ENCODE data around the gene SOCS6.
A peak's percentile ranks its signal among the peaks of the same experiment; 100 is the strongest.
"Not testable (repeated sequence)": the region's sequence is repeated elsewhere in the genome, so short reads cannot be mapped to it uniquely, and the experiment has no call there.

Gene SOCS6

DNA sequence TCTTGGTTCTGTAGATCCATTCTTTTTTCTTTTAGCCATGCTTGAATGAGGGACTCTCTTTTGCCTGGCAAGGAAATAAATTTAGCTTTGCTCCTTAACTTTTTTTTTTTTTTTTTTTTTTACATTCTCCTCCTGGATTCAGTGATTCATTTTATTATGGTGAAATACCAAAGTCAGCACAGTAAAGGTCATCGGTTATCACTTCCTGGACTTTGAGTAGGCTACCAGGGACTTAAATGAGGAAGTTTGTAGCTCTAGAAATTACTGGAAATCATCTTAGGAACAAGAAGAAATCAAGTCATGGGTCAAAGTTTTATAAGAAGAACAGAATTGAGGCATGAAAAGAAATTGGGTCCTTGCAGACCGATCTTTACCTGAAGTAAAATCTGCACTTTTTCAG lies 75.0 kb downstream of the SOCS6 start:
- peak; percentile 50 for DNase-seq

DNA sequence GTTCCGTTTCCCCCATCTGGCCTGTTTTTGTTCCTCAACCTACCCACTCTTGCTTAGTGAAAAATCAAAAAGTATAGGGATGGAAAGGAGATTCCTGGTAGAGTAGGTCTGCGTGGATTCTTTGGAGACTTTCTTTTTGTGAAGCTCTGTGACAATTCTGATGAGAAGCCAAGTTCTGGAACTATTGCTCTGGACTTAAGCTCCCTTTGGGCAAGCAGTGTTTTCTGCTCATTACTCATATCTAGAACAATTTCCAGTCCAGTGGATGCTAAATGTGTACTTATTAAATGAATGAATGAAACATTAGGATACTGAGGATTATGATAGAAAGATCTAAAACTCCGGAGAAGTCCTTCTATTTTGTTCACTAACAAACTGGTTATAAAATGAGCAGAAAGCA lies 76.5 kb downstream of the SOCS6 start:
- no peak for DNase-seq

DNA sequence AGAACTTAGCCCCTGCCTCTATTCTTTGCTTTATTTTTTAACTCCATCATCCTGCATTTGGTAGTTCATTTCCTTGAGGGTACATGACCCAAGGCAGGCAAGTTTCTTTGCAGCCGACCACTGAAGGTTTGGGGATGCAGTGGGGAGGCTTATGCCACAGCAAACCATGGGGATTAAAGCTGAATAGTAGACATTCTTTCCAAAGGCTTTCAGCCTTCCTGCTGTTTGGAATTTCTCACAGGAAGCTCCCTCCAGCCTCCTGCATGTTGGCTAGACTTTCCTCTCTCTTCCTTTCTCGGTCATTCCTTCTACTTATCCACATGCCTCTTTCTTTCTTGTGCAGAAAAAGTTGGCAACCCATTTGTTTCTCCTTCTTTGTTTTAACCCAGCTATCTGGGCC lies 77.3 kb downstream of the SOCS6 start:
- no peak for DNase-seq

DNA sequence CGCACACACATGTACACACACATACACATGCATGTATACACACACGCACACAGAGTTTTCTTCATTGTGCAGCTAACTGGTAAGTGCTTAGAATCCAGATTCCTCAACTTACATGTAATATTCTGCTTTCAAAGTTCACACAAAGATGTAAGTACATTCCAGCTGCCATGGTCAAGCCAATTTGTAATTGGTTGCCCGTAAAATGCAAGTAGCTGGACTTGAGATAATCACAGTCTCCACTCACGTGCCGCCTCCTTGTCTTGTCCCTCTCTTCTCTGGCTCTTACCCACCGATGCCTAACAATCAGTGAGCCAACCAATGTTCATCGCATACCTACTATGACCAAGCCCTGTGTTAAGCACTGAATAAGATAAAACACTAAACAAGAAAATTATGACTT lies 77.8 kb downstream of the SOCS6 start:
- DNase-seq, result no peak

DNA sequence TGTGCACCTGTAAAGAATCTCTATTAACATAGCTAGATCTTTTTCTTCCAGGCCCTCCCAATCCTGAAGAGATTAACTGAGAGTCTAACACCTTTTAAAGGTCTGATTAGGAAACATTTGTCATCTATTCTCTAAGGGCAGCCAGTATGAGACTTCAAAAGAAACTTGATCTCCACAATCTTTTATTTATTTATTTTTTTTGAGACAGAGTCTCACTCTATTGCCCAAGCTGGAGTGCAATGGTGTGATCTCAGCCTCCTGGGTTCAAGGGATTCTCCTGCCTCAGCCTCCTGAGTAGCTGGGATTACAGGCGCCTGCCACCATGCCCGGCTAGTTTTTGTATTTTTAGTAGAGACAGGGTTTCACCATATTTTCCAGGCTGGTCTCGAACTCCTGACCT lies 78.5 kb downstream of the SOCS6 start:
- not testable (repeated sequence) for DNase-seq

DNA sequence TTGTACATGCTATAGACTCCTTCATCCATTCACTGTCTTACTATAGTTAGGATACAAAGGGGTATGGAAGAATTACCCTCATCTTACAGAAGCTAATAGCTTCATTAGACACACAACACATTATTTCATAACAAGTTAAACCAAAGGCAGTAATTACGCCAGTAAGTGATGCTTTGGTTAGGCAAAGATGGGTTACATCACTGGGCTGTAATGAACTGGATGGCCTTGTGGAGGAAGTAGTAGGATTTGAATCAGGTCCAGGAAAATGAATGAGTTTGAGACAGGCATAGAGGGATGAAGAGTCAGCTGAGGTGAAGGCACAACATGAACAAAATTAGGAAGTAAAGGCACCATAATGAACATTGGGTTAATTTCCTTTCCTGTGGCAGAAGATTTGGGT lies 80.1 kb downstream of the SOCS6 start:
- DNase-seq, result no peak

DNA sequence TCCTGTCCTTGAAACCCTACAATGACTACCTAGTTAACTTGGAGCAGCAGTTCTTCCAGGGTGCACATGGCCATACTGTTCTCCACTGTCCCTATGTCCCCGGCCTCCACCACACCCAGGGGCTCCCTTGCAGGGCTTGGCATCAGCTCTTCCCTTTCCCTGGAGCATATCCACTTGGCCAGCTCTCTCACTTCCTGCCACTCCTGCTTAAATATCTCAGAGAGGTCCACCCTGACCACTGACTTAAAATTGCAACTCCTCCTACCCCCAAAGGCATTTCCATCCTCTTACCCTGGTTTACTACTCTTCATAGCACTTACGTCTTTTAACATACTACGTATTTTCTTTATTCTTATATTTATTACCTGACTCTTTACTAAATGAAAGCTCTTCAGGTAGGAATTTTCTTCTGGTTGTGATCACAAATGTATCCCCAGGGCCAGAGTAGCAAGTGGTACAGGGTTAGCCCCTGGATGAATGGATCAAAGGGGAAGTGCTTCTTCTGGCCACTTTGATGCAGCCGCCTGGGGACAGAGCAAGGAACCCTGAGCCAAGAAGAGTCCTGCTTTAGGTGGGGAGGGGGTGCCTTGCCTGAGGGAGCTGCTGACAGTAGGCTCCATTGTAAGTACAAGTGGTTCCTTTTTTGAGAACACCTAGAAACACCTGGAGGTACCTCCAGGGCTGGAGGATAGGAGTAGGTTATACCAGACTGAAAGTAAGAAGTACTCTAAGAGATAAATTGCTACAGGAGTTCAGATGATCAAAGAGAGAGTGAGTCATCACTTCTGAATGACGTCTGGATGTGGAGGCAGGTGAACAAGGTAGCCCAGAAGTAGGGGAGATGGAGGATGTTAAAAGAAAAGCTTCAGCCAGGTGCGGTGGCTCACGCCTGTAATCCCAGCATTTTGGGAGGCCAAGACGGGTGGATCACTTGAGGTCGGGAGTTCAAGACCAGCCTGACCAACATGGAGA lies 82.2 kb downstream of the SOCS6 start:
- no peak for DNase-seq

DNA sequence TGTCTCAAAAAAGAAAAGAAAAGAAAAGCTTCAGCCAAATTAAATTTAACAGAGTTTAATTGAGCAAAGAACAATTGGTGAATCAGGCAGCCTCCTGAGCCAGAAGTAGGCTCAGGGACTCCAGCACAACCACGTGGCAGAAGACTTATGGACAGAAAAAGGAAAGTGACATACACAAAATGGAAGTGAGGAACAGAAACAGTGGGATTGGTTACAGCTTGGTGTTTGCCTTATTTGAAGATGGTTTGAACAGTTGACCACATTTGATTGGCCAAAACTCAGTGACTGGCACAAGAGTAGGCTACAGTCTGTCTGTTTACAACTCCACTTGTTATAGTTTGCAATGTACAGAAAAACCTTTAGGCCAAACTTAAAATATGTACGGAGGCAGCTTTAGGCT lies 83.1 kb downstream of the SOCS6 start:
- DNase-seq, result no peak

DNA sequence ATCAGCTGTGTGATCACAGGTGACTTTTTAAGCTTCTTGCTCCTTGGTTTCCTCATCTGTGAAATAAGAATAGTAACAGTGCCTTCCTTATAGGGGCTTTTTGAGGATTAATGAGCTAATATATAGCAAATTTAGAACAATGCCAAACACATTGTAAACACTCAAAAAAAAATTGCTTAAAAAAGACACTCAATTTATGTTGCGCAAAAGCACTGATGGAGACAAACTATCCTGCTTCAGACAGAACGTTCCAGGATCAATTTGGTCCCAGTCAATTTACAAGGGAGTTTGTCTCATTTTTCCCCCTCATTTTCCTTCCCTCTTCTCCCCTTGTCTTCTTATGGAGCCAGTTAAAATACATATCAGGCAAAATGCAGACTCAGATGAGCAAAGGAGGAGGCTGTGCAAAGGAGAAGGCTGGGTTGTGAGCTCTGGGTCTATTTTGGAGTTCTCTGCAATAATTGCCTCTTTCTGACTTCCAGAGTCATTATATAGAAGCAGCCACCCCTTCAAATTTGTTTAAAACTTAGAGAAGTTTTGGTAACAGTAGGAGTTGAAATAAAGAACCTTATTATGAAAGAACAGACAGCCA lies 83.7 kb downstream of the SOCS6 start:
- DNase-seq, result no peak

DNA sequence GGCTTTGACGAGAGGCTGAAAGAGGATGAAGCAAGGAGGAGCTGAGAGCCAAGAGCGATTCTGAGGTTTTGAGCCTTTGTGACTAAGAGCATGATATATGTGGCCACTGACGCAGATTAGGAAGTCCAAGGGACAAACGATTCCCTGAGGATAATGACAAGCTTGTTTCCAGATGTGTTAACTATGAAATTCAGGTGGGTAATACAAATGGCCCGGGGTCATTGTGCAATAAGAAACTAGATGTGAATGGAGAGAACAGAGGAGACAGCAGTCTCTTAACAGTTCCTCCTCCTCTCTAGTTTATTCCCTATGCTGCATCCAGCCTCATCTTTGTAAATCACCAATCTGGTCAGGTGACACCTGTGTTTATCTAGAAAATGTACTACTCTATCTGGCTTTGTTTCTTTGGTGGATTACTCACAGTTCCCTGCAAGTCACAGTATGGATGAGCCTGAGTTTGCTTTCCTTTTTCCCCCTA lies 84.2 kb downstream of the SOCS6 start:
- peak; percentile 21 for DNase-seq

DNA sequence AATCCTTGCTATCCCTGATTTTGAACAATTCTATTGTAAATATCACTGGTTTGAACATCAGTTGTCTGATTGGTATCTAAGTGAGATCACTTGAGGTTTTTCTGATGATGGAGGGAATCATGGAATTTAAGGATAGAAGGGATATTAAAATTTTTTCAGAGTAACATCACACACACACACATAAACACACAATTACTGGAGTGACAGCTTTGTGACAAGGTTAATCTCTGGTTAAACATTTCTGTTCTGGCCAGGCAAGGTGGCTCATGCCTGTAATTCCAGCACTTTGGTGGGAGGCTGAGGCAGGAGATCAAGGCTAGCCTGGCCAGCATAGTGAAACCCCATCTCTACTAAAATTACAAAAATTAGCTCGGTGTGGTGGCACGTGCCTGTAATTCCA lies 85.3 kb downstream of the SOCS6 start:
- no peak for DNase-seq

DNA sequence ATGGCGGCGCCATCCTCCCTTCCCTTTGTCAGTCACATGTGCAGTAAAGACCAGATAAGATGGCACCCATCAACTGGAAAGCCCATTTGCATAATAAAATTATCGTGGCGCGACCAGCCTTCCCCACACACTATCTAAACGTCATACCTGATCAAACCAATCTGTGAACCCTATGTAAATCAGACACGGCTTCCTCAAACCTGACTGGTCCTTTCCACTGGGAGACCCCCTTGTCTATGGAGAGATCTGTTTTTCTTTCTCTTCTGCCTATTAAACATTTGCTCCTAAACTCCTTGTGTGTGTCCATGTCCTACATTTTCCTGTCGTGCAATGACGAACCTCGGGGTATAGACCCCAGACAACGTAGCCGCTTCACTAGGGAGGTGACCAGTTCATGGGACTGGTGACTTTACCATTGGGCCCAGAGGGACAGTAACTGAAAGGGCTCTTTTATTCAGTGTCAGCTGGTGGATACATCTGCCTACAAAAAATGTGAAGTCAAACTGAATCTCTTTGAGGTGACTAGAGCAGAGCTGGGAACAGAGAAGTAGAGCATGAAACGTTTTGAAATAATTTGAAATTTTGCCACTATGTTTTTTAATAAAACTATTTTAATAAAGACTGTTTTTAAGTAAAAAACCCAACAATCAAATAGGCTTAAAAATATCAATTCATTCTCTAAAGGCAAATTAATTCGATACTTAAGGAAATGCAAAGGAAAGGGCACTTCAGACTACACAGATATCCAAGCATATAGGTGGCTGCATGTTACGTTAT lies 87.5 kb downstream of the SOCS6 start:
- DNase-seq, result no peak

DNA sequence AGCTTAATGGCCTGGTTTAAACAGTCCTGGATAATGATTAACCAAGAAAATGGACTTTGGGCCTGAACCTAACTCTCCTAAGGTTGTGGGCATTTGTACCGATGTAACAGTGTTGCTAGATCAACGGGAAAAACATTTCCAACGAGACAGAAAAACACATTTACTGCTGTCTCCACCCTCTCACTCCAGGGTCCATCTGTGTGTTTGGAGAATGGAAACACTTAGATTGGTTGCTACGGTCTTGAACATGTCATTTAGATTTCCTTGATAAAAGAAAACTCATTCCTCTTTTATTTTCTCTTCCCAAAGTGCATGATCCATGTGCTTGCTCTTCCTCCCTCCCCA lies 88.0 kb downstream of the SOCS6 start:
- no peak for DNase-seq

DNA sequence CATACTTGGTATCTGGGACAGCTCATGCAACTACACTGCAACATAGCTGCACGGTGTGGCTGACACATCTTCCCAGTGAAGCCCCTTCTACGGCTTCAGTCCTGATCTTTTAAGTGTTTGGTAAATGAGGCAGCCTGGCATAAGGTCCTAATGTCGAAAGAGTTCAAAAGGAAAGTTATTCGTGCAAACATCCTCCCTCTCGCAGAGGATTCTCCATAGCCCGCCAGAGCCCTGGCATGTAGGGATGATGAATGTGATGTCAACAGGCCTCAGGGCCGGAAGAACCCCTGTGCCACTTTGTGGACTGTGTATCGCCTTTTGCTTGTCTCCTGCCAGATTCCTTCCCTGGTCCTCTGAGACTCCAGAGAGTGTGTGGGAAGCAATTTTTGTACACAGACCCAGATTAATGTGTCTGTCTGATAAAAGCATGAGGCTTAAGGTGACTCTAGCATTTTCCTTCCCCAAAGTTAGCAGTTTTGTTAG lies 88.5 kb downstream of the SOCS6 start:
- DNase-seq, result no peak

DNA sequence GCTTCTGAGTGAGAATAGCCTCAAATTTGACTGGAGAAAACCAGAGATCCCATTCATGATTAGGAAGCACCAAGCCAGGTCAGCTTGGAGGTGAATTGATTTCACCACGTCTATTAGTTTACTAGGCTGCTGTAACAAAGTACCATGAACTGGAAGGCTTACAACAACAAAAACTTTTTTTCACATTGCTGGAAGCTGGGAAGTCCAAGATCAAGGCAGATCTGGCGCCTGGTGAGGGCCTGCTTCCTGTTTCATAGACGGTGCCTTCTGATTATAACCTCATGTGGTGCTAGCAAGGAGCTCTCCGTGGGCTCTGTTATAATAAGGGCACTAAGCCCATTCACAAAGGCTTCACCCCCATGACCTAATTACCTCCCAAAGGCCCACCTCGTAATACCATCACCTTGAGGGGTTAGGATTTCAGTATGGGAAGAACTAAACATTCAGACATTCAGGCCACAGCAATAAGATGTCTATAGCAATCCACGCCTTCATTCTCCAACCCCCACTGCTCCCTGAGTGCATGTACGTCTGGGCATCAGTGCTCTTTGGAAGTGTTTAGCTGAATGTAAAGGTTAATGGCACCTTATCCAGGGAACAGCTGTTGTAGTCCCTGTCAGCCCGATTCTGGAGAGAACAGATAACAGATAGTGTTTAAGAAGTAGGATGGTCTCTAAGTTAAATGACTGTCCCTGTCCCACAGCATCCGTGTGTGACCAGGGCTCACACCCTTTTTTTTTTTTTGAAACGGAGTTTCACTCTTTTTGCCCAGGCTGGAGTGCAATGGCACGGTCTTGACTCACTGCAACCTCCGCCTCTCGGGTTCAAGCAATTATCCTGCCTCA lies 89.2 kb downstream of the SOCS6 start:
- peak; percentile 32 for DNase-seq
